ENCODE results near the gene CX3CR1.

GRCh38 chr3:39292961-39293360 is 13.1 kb upstream of the CX3CR1 start:
- TF ChIP-seq CTCF (IDR thresholded peaks at IDR 0.05), result no peak
- no peak for TF ChIP-seq POLR2AphosphoS5 (IDR thresholded peaks at IDR 0.05)
- TF ChIP-seq POLR2A (IDR thresholded peaks at IDR 0.05), result no peak
